Measurements from ENCODE around the gene SLU7. TPM values are rescaled to one million over a fixed set of nuclear protein-coding genes. Genes with fewer than 3 reads are reported as not detected.

Gene SLU7
- total RNA-seq, 1 donor from 2014 or later: 48.4 TPM

DNA sequence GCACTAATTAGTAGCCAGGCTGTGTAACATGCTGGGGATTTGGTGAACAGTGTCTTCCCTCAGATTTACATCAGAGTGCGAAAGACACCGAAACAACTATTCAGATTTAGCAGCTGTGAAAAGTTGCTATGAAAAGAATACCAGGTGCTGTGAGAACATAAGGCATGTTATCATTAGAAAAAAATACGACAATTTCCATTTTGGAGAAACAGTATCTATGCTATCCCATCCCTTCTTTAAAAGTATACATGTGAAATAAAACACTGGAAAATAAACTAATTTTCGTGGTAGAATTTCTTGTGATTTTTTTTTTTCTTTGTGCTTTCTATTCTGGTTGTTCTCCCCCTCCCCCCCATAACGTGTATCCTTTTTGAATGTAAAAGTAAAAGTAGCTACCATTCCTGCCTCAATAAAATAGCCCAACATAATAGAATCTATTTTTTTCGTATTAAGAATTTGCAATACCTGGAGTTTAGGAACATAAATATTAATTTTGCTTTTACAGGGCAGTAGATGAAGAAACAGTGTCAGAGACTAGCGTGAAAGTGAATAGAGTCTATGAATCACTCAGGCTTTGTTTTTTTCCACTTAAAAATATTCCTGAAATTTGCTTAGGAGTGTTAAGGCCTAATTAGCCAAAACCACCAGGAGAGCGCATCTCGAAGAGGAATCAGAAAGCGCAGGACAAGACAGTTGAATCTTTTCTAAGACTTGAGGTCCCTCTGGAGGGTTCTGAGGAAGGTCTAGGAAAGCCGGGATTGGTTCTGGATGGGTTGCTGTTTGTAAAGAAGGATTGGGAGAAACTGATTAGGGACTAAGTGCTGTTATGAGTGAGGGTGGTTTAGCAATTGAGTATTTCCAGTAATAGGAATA is 813 bp upstream of the SLU7 start:
- FAIRE-seq: no peak
- Mint-ChIP-seq H3K27me3 (ENCODE audit: low read depth, unreplicated experiment) (no peaks in the 10 kb centered on the region), H3K4me3 (ENCODE audit: unreplicated experiment) (peak overlapping the region; percentile 96), H3K4me1 (ENCODE audit: low read depth, unreplicated experiment) (peaks cover 15% of the 10 kb centered on the region), H3K9me3 (ENCODE audit: unreplicated experiment) (no peaks in the 10 kb centered on the region), H3K36me3 (ENCODE audit: low read depth, unreplicated experiment) (no peaks in the 10 kb centered on the region), H3K27ac (ENCODE audit: unreplicated experiment) (peak overlapping the region; percentile 95)
- Histone ChIP-seq H3K27me3 (ENCODE audit: insufficient read depth, low read length) (no peaks in the 10 kb centered on the region), H3K4me3 (ENCODE audit: insufficient read depth, low read depth, low read length) (peak overlapping the region; percentile 95), H4K20me1 (ENCODE audit: insufficient read depth, low read length) (no peaks in the 10 kb centered on the region), H3K27ac (ENCODE audit: low read depth, low read length) (peak overlapping the region; percentile 91), H3K4me1 (ENCODE audit: insufficient read depth, low read length) (peaks cover 21% of the 10 kb centered on the region), H3K79me2 (ENCODE audit: insufficient read depth, low read length) (peaks cover 67% of the 10 kb centered on the region), H3K9ac (ENCODE audit: low read length) (peak overlapping the region; percentile 98), H3K4me2 (ENCODE audit: low read length) (peak overlapping the region; percentile 87), H3K9me3 (ENCODE audit: insufficient read depth, low read depth, low read length) (no peaks in the 10 kb centered on the region), H2AFZ (ENCODE audit: low read depth, low read length) (peak overlapping the region; percentile 36), H3K36me3 (ENCODE audit: insufficient read depth, low read length) (peaks cover 2% of the 10 kb centered on the region)
- no peak for TF ChIP-seq EZH2 (IDR thresholded peaks at IDR 0.05; ENCODE audit: insufficient read depth, low read length)
- TF ChIP-seq, protein P1, sequence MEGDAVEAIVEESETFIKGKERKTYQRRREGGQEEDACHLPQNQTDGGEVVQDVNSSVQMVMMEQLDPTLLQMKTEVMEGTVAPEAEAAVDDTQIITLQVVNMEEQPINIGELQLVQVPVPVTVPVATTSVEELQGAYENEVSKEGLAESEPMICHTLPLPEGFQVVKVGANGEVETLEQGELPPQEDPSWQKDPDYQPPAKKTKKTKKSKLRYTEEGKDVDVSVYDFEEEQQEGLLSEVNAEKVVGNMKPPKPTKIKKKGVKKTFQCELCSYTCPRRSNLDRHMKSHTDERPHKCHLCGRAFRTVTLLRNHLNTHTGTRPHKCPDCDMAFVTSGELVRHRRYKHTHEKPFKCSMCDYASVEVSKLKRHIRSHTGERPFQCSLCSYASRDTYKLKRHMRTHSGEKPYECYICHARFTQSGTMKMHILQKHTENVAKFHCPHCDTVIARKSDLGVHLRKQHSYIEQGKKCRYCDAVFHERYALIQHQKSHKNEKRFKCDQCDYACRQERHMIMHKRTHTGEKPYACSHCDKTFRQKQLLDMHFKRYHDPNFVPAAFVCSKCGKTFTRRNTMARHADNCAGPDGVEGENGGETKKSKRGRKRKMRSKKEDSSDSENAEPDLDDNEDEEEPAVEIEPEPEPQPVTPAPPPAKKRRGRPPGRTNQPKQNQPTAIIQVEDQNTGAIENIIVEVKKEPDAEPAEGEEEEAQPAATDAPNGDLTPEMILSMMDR (IDR thresholded peaks at IDR 0.05; ENCODE audit: insufficient read depth, low read depth, low read length): no peak
- no peak for DNase-seq (ENCODE audit: low read depth)

DNA sequence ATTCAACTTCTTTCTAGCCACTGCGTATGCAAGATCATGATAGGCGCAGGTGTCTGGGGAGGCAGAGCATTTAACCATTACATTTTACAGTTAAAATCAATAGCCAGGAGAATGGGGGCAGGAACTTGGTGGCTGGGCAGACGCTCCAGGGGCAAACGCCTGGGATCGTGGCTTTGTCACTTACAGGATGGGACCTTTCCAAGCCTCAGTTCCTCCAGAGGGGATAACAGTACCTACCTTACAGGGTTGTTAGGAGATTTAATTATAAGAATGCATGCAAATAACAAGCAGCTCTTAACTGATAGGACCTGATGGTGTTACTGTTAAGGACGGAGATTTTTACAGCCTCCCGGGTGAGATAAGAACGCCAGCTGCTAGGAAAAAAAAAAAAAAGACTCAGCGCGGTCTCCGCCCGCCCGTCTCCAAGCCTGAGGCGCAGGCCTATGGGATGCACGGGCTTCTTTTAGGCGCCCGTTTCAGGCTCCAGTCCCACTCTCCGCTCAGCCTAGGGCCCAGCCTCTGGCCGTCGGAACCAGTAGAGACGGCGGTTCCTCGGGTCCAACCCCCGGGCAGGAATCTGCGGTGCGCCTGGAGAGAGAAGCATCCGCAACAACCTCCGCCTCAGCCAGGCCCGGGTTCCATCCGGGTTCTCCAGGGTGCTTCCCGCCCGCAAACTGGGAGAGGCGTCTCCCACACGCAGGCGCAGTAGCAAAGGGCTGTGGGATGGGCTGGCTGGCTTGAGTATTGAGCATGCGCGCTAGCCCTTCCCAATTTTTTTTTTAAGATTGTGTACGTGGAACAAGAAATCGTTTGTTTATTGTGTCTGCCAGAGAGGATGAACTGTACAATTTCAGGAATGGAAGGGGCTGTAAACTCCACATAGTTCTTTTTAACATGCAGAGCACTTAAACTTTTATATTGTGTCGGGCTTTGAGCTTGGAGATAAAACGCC is 19.2 kb downstream of the SLU7 start, which contains the start of gene FAM200C:
TSS of gene FAM200C (minus strand) at position 653 of the 952 bp plus-strand sequence. CDS start 4,564 bp downstream, outside the sequence.
- H3K79me2 ChIP-seq (ENCODE audit: insufficient read depth, low read length): peaks cover 35% of the 10 kb centered on the region
- peaks cover 21% of the 10 kb centered on the region for H3K36me3 ChIP-seq (ENCODE audit: insufficient read depth, low read length)
- H3K4me2 ChIP-seq (ENCODE audit: low read length): peak within 1 kb of the TSS; percentile 90
- Mint-ChIP-seq H3K4me3 (ENCODE audit: unreplicated experiment) (peak within 1 kb of the TSS; percentile 91), H3K4me1 (ENCODE audit: low read depth, unreplicated experiment) (peaks cover 2% of the 10 kb centered on the region), H3K9me3 (ENCODE audit: unreplicated experiment) (no peaks in the 10 kb centered on the region), H3K27ac (ENCODE audit: unreplicated experiment) (peak within 1 kb of the TSS; percentile 96), H3K27me3 (ENCODE audit: low read depth, unreplicated experiment) (no peaks in the 10 kb centered on the region), H3K36me3 (ENCODE audit: low read depth, unreplicated experiment) (peaks cover 2% of the 10 kb centered on the region)
- H3K4me3 ChIP-seq (ENCODE audit: insufficient read depth, low read depth, low read length): peak within 1 kb of the TSS; percentile 88
- H2AFZ ChIP-seq (ENCODE audit: low read depth, low read length): peak within 1 kb of the TSS; percentile 78
- no peak for TF ChIP-seq EZH2 (IDR thresholded peaks at IDR 0.05; ENCODE audit: insufficient read depth, low read length)
- TF ChIP-seq, protein P1 (IDR thresholded peaks at IDR 0.05; ENCODE audit: insufficient read depth, low read depth, low read length): no peak
- H3K4me1 ChIP-seq (ENCODE audit: insufficient read depth, low read length): peaks cover 2% of the 10 kb centered on the region
- FAIRE-seq (peak; percentile 23), DNase-seq (ENCODE audit: low read depth) (peak; percentile 82)
- H3K27me3 ChIP-seq (ENCODE audit: insufficient read depth, low read length): no peaks in the 10 kb centered on the region
- peak within 1 kb of the TSS; percentile 96 for H3K9ac ChIP-seq (ENCODE audit: low read length)
- no peaks in the 10 kb centered on the region for H3K9me3 ChIP-seq (ENCODE audit: insufficient read depth, low read depth, low read length)
- no peaks in the 10 kb centered on the region for H4K20me1 ChIP-seq (ENCODE audit: insufficient read depth, low read length)
- peak within 1 kb of the TSS; percentile 96 for H3K27ac ChIP-seq (ENCODE audit: low read depth, low read length)
